Measurements from ENCODE around the gene HDAC9.

Gene HDAC9

DNA sequence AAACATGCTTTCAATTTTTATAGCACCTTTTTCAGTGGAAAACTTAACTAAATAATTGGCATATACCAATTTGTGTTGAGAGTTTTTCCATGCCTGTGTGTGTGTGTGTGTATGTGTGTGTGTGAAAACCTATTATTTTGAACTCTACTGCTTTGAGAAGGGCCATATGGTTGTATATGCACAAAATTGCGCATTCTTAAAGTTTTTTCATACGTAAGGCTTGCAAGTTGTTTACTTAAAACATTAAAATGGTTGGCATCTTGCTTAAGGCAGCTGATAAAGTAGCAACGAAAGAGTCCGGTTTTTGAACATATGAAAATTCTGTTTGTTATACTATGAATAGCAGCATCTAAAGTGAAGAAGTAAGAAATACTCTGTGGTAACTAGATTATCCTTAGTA is 84.1 kb downstream of the HDAC9 start:
- in situ Hi-C loops (cut with MboI; ENCODE audit: low sequenced_read_pairs) = loop anchor here (25.0 kb wide), 1 partner anchor 217 kb away; no protein-coding TSS in a partner anchor

DNA sequence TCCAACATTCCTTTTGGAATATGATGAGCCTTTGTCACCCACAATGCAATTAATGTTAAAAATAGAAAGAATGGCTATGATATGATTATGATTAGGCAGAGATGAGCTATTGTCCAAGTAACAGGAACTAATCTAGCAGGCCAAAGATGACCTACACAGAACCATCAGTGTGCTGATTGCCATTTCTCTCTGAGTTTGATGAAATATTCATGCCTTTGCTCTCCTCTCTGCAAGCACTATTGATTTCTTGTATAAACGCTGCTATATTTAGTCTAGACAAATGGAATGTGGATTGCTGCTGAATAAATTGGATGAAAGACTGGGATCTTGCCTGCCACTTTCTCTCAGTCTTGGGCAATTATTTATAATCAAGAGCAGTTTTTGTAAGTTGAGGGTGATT is 85.4 kb downstream of the HDAC9 start:
- in situ Hi-C loops (cut with MboI; ENCODE audit: low sequenced_read_pairs) = loop anchor here (25.0 kb wide), 1 partner anchor 219 kb away; no protein-coding TSS in a partner anchor

DNA sequence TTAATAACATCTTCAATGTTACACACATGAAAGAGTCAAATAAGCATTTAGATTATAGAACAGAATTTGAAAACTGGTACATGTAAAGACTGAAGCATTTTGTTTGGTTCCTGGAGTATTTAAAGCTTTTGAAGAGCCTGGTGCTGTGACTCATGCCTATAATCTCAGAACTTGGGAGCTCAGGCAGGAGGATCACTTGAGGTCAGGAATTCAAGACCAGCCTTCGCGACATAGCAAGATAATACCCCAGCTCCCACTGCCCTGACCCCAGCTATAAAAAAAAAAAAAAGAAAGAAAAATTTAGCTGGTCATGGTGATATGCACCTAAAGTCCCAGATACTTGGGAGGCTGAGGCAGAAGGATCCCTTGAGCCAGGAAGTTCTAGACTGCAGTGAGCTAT is 87.8 kb downstream of the HDAC9 start:
- in situ Hi-C loops (cut with MboI; ENCODE audit: low sequenced_read_pairs) = loop anchor here (25.0 kb wide), 1 partner anchor 221 kb away; no protein-coding TSS in a partner anchor

DNA sequence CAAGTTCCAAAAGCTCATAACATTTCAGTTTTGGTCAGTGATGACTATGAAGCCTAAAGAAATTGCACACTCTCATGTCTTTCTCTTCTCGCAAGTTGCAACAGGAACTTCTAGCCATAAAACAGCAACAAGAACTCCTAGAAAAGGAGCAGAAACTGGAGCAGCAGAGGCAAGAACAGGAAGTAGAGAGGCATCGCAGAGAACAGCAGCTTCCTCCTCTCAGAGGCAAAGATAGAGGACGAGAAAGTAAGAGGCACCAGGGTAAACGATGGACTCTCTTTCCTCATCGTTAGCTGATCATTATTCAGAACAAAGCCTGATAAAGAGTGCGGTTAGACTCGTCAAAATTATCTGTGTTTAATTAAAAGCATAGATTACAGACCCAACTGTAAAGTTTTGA is 94.7 kb downstream of the HDAC9 start:
- in situ Hi-C loops (cut with MboI; ENCODE audit: low sequenced_read_pairs) = loop anchor here (25.0 kb wide), 1 partner anchor 228 kb away; no protein-coding TSS in a partner anchor

DNA sequence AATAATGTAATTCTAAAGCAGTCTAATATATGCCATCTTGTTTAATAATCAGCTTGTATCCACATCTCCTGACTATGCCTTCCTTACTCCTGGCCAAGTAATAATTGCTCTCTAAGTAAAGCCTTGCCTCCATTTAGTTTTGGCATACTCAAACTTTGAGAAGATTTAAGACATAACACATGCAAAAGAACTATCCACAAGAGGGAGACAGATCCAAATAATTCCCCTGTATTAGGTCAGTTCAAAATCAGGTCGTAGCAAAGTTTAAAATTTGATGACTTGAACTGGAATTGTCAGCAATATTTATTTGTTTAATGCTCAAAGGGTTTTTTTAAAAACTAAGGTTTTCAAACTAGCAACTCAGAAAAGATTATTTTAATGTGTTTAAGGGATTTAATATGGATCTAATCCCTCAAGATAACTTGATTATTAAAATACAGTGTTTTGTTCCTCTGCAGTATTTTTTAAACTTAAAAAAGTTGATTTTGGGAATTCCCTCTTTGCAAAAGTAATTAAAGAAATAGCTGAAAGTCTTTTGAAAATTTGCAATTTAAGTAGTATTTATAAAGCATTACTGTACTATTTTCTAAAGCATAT is 95.3 kb downstream of the HDAC9 start:
- in situ Hi-C loops (cut with MboI; ENCODE audit: low sequenced_read_pairs) = loop anchor here (25.0 kb wide), 1 partner anchor 229 kb away; no protein-coding TSS in a partner anchor

DNA sequence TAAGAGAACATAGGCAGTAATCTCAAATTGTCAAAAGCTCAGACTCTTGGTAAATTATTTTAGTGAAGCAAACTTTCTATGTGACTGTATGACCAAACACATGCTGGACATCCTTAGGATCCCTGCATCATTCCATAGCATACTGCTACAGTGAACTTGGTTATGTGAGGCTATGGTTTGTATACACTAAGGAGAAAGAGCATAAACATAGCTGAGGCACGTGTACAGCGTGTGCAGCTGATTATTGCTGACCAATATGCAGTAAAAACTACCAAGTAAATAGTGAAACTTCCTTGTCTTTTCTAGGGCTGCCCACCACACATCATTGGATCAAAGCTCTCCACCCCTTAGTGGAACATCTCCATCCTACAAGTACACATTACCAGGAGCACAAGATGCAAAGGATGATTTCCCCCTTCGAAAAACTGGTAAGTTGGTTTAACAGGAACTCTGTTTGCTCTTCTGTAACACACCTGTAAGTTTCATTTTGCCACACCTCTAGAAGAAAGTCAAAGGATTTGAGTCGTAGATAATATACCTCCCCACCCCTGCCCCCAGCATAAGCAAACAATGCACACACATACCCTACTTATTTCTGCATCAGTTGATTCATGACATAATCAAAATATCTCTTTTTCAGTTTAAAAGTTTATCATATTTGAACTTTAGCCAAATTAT is 98.2 kb downstream of the HDAC9 start:
- in situ Hi-C loops (cut with MboI; ENCODE audit: low sequenced_read_pairs) = loop anchor here (25.0 kb wide), 1 partner anchor 231 kb away; no protein-coding TSS in a partner anchor

DNA sequence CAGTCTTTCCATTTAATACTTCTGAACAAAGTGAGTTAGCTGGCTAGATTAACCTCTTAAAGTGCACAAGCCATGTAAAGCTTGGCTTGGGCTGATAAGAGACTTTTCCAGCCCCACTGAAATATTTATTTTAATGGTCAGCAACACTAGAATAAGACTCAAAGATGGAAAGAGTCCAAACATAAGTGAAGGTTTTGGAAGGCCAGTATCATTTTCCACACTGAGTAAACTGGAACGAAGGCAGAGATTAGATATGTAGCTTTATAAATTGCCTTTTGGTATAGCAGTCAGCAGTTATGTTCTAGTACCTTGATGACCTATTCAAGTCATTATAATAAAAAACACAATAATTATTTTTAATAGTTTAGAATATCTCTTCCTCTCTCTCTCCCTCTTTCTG is 102.2 kb downstream of the HDAC9 start:
- in situ Hi-C loops (cut with MboI; ENCODE audit: low sequenced_read_pairs) = loop anchor here (25.0 kb wide), 1 partner anchor 235 kb away; no protein-coding TSS in a partner anchor

DNA sequence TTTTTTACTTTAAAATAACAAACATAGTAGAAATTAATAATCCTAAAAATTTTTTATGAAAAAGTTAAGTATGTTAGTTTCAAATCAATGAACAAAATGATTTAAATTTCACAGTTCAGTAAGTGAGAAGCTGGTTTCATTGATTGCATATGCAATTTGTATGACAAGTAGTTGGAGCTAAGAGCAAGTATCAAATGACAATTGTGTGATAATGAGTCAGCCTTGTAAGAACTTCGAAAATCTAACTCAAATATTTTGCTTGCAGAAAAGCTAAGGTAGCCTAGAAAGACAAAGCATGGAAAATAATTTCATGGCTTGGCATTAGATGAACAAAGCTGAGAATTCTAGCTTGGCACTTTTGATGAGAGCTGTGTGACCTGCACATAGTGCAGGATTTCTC is 111.5 kb downstream of the HDAC9 start:
- in situ Hi-C loops (cut with MboI; ENCODE audit: low sequenced_read_pairs) = no loop called here

DNA sequence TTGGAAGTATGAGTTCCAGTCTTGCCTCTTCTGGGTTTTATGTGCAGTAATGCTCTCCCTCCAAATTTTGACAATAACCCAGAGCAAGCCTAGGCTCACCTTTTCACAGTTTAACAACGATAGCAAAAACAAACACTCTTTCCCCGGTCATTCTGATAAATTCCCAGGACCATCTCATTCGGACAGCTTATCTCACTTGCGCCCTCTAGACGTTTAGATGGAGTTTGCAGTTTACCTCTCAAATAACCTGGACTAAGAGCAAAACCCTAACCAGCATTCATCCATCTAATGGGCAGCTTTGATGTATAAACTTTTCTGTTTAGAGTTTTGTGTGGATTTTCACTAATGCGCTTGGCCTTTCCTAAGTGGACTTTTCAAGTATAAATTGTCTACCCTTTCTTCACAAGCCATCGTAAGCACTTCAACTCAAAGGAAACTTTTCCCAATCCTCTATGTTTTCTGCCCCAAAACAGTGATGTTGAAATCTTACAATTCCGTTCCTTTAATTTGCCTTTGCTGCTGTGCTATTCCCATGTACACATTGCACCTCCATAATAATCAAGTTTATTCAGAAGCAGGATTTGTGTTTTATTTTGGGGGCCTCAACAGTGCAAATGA is 114.9 kb downstream of the HDAC9 start:
- in situ Hi-C loops (cut with MboI; ENCODE audit: low sequenced_read_pairs) = no loop called here

DNA sequence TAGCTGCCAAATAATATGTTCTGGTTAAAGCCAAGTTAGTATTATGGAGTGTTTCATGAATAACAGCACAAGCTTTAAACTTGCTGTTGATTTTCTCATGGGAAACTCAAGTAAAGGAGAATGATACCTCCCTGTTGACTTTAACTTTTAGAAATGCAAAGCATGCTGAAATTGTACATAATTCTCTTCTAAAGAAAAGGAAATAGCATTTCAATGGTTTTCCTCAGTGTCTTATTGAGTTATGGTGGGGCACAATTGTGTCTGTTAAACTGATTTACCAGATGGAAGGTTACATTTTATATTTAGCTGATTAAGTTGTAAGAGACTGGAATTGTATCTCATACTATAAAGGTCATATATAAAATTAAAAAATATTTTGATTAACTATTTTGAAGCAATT is 119.3 kb downstream of the HDAC9 start:
- in situ Hi-C loops (cut with MboI; ENCODE audit: low sequenced_read_pairs) = no loop called here

DNA sequence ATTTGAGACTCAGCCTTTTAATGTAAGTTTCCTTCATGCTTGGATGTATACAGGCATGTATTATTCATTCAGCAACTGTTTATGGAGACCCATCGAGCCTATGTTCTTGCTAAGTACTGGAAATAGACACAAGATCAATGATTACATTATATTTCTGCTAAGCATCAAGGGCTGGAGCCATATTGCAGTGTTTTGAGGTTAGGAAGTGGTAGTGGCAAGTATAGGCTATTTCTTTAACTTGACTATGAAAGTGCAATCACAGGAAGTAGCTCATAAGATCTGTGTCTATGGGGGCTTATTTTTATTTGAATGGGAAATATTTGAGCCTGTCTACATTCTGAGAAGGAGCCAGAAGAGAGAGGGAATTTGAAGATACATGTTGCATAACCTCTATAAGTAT is 123.8 kb downstream of the HDAC9 start:
- in situ Hi-C loops (cut with MboI; ENCODE audit: low sequenced_read_pairs) = no loop called here

DNA sequence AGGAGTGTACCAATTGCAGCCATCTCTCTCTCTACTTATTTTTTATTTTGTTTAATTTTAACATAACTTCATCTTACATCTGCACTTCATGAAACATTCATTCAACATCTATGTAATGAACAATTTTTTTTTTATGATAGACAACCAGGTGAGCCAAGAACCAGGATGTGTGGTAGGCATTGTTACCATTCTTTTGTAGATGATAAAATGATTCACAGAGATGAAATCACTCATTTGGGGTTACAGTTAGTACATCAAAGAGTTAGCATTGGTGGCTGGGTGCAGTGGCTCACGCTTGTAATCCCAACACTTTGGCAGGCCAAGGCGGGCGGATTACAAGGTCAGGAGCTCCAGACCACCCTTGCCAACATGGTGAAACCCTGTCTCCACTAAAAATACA is 127.8 kb downstream of the HDAC9 start:
- in situ Hi-C loops (cut with MboI; ENCODE audit: low sequenced_read_pairs) = no loop called here

DNA sequence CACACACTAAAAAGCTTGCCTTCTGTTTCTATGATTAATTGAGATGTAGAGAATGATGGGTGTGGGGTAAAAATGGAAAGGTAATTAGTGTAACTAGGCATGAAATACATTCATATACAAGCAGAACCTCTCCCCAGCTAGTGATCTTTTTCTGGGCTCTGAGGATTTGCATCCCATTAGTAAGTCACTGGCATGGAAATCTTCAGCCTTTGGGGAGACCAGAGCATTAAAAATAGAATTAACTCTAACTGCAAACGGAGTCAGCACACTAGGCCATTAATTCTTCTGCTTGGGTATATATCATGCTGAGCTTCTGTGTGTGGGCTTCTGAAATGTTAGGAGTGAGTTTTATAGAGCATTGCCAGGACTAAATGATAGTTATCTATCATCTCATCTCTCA is 128.9 kb downstream of the HDAC9 start:
- in situ Hi-C loops (cut with MboI; ENCODE audit: low sequenced_read_pairs) = no loop called here

DNA sequence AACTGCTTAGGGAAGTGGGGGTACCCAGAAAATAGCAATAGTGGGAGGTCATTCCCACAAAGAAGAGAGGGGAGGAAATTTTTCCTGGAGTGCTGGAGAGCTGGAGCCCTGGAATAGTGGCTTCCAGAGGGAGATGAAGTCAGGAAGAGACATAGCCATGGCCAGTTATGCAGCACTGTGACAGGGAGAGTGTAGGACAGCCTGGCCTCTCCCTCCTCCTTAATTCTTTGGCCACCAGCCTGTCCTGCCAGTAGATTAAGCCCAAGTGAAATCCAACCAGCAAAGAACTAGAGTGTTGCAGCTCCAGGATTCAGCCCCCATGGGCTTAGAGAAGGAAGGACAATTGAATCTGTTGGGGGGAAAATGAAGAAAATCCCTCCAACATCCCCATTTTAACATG is 130.5 kb downstream of the HDAC9 start:
- in situ Hi-C loops (cut with MboI; ENCODE audit: low sequenced_read_pairs) = no loop called here

DNA sequence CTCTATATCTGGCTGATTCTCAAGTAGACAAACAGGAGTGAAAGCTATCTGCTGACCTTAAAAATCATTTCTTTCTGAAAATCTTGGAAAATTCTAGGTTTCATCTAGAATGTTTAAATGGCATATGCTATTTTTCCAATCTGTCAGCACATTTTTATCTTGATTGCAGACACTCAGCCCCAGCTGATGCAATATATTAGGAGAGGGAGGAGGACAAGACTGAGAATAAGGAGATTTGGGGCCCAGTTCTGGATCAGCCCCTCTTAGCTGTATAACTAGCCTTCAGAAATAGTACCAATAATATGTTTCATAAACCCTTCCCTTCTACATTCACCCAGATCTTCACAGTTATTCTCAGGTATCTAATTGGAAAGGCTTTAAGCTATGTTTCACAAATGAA is 131.2 kb downstream of the HDAC9 start:
- in situ Hi-C loops (cut with MboI; ENCODE audit: low sequenced_read_pairs) = no loop called here

DNA sequence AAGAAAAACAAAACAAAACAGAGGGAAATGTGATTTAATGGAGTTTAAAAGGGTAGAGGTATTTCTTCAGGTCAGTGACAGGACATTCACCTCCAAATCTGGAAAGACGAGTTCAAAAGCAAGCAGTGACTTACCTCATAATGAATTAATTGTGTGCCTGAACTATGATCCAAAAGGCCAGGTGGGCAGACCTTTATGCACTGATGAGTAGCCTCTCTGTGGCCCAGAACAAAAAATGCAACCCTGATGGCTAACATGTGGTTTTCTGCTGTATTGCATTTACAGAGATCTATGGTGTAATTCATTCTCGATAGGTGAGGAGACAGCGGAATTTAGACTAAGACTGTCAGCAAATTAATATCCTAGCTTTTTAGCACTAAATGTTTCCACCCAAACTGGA is 142.0 kb downstream of the HDAC9 start:
- in situ Hi-C loops (cut with MboI; ENCODE audit: low sequenced_read_pairs) = no loop called here

DNA sequence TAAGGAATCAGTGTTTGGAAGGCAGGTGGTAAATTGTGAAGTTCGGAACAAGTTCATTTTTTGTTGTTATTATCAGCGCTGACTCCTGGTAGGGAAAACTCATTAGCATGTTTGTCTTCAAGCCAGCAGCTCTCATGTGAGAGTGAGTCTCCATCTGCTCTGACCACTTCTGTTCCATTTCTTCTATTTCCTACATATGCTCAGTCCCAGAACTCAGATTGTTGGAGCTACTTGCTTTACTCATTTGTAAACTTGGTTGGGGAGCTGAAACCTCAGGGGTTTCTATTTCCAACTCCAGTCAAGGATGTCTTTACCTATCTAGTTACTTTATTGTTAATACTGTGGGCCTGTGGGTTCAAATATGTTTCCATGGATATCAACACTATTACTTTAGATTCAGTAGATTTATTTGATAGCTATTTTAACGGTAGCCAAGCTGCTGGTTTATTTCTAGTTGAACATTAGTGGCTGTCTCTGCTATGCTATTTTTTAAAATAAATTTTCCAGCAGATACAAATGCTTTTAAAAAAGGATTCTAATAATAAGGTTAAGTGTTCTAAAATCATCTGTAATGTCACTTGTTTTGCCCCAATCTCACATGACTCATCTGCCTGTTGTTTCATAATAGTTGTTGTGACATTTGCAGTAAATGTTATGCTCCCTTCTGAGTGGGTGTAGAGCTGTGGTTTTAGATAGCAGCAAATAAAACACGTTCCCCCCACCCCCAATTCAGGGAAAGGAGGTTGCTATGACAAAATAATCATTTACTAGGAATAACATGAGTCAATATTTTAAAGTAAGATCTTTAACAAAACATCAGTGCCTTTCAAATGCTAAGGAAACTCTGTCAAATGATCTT is 143.3 kb downstream of the HDAC9 start:
- in situ Hi-C loops (cut with MboI; ENCODE audit: low sequenced_read_pairs) = no loop called here

DNA sequence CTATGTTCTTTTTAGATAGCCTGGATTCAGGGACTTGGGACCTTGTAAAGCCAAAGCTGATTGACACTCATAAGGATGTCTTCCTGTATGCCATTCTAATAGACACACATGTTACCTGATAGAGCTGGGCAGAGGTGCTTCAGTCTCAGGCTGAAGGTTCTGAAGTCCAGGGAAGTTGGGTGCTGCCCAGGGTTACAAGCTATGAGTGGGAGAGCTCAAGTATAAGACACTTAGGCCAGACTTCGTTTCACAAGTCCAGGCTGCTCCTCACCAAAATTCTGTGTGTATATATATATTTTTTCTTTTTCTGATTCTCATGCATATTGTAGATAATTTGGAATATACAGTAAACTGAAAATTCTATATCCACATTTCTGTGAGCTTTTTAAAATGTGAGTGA is 144.2 kb downstream of the HDAC9 start:
- in situ Hi-C loops (cut with MboI; ENCODE audit: low sequenced_read_pairs) = no loop called here

DNA sequence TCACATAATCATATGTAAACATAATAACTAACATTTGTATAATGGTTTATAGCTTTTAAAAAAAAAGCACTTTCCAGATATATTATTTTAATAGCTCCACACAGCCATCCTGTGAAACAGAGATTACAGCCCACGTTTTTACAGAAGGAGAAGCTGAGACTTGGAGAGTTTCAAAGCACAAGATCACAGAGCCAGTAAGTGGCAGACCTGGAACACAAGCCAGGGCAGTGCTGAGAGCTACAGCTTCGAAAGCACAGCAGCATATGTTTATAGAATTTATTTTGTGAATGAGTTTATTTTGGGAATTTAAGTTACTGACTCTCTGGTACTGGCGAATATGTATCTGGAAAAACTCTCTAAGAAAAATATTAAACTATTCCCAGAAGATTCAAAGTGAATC is 149.4 kb downstream of the HDAC9 start:
- in situ Hi-C loops (cut with MboI; ENCODE audit: low sequenced_read_pairs) = no loop called here

DNA sequence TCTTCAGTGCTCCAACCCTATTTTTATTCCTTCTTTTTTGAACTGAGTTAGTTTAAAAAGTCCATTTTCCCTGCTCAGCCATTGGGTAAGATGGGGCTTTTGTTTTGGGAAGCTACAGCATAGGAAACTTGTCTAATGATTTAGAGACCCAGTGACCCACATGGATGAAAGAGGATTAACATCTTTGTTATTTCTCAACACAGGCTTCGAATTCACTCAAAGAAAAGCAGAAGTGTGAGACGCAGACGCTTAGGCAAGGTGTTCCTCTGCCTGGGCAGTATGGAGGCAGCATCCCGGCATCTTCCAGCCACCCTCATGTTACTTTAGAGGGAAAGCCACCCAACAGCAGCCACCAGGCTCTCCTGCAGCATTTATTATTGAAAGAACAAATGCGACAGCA is 152.0 kb downstream of the HDAC9 start:
- in situ Hi-C loops (cut with MboI; ENCODE audit: low sequenced_read_pairs) = no loop called here
